Gastrocnemius medialis (tissue), 4 donors: ENCODE results near the gene S100A9. TPM values are rescaled to one million over a fixed set of nuclear protein-coding genes. Genes with fewer than 3 reads are reported as not detected.

Experiments used
- ATAC-seq, 2 donors: fragments of 150-250 bp; one replicate each; pipeline ENCODE4 v1.9.1; 2016
- DNase-seq, 2 donors: peaks; one replicate each; pipeline ENCODE4 v3.0.0-alpha.2; 2019
- H3K27ac ChIP-seq, 4 donors: fragments of 200-600 bp; sonication (generic); 1 replicate in 1 of 4; 2 replicates in 3 of 4; pipeline ENCODE4 v1.5.1; 2016 to 2018; ENCODE audit warnings: mild to moderate bottlenecking in 2 of 4, moderate library complexity in 1 of 4
- H3K27me3 ChIP-seq, 3 donors: fragments of 200-600 bp; sonication (generic) in 2 of 3; 1 replicate in 1 of 3; 2 replicates in 2 of 3; pipeline versions ENCODE4 v1.5.1 to v1.6.0; 2016 to 2019; ENCODE audit warnings: mild to moderate bottlenecking in 1 of 3, moderate library complexity in 1 of 3
- H3K36me3 ChIP-seq, 2 donors: fragments of 200-600 bp; sonication (generic) in 1 of 2; one replicate each; pipeline ENCODE4 v1.5.1; 2017 to 2018
- H3K4me1 ChIP-seq, 2 donors: fragments of 200-600 bp; sonication (generic) in 1 of 2; one replicate each; pipeline ENCODE4 v1.5.1; 2016 to 2017; ENCODE audit warnings: mild to moderate bottlenecking in 2 of 2
- H3K4me3 ChIP-seq, 4 donors: fragments of 200-600 bp; sonication (generic) in 3 of 4; 1 replicate in 1 of 4; 2 replicates in 3 of 4; pipeline ENCODE4 v1.5.1; 2016 to 2019; ENCODE audit warnings: mild to moderate bottlenecking in 2 of 4
- H3K9me3 ChIP-seq, 3 donors: fragments of 200-600 bp; sonication (generic) in 2 of 3; 1 replicate in 1 of 3; 2 replicates in 2 of 3; pipeline ENCODE4 v1.5.1; 2016 to 2019
- POLR2A ChIP-seq, 2 donors: fragments of 450-650 bp; IDR thresholded peaks; one replicate each; pipeline ENCODE4 v1.6.1; 2017; ENCODE audit warnings: antibody characterized with exemption in 2 of 2, mild to moderate bottlenecking in 2 of 2, moderate library complexity in 2 of 2
- in situ Hi-C, 4 donors: fragments of 200-750 bp; cut with MboI; loops; one replicate each; pipeline versions ENCODE4 v1.15.0 to v1.8.0; 2017; ENCODE audit warnings: low sequenced_read_pairs in 4 of 4
- intact Hi-C: fragments of 100-400 bp; cut with DNase I; formaldehyde crosslinking; loops from one replicate; pipeline ENCODE4 v1.15.1; 2023; ENCODE audit warnings: low total_unique reads
- total RNA-seq, 4 donors: library from RNA; depleted of rRNA; stranded (reverse); fragments of >200 nt; gene quantifications; one replicate each; pipeline versions ENCODE4 v1.1.0 to v1.2.3, GENCODE V29; 2016
- TF ChIP-seq, protein P1 (sequence below), 5 experiments: fragments of 450-650 bp in 3 of 5; fragments of 200-600 bp in 2 of 5; sonication (generic) in 2 of 5; IDR thresholded peaks in 4 of 5; conservative IDR thresholded peaks in 1 of 5; 1 replicate in 4 of 5; 2 replicates in 1 of 5; pipeline ENCODE4 v1.5.1; 2016 to 2019; ENCODE audit warnings: antibody characterized with exemption in 5 of 5, mild to moderate bottlenecking in 3 of 5, moderate library complexity in 3 of 5

S100A9 gene
- total RNA-seq, 4 donors from 2014 or later = 57.4 to 205 (median 87.1) TPM

DNA sequence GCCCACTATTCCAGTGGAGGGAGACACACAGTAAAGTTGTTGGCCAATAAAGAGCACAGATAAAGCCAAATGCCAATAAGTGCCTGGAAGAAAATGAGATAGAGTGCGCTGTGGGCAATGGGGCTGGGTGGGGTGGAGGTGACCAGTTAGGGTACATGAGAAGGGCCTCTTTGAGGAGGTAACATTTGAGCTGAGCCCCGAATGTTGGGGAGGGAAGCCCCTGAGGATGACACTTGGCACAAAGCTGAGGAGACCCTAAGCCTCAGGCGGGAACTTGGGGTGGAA lies 979 bp downstream of the S100A9 start:
- in situ Hi-C loops (loop anchor here in 2 of 4 donors (10.0 to 25.0 kb wide), 3 partner anchors 136 to 654 kb away; partner anchors contain the start of gene INTS3 (in 1 of the 2)), intact Hi-C loops (loop anchor here (5.0 to 10.0 kb wide), 3 partner anchors 34 to 386 kb away; partner anchors contain the start of genes S100A2 and S100A8)
- no peak for TF ChIP-seq POLR2A (IDR thresholded peaks at IDR 0.05)
- TF ChIP-seq, protein P1, sequence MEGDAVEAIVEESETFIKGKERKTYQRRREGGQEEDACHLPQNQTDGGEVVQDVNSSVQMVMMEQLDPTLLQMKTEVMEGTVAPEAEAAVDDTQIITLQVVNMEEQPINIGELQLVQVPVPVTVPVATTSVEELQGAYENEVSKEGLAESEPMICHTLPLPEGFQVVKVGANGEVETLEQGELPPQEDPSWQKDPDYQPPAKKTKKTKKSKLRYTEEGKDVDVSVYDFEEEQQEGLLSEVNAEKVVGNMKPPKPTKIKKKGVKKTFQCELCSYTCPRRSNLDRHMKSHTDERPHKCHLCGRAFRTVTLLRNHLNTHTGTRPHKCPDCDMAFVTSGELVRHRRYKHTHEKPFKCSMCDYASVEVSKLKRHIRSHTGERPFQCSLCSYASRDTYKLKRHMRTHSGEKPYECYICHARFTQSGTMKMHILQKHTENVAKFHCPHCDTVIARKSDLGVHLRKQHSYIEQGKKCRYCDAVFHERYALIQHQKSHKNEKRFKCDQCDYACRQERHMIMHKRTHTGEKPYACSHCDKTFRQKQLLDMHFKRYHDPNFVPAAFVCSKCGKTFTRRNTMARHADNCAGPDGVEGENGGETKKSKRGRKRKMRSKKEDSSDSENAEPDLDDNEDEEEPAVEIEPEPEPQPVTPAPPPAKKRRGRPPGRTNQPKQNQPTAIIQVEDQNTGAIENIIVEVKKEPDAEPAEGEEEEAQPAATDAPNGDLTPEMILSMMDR (IDR thresholded peaks at IDR 0.05 in 4 of 5, conservative IDR thresholded peaks at IDR 0.05 in 1 of 5) = no peak
- ATAC-seq (no peak), DNase-seq (no peak)
- Histone ChIP-seq H3K36me3 (no peaks in the 10 kb centered on the region), H3K4me1 (peaks cover 5 to 16% of the 10 kb centered on the region in 2 donors), H3K27ac (peak overlapping the region in 1 of 4 donors; percentile 25), H3K9me3 (no peaks in the 10 kb centered on the region), H3K4me3 (peak overlapping the region in 1 of 4 donors; percentile 14), H3K27me3 (no peaks in the 10 kb centered on the region)

GRCh38 chr1:153359241-153359640 lies 1.6 kb downstream of the S100A9 start:
- DNase-seq (no peak), ATAC-seq (no peak)
- H3K27me3 ChIP-seq = no peaks in the 10 kb centered on the region
- TF ChIP-seq POLR2A (IDR thresholded peaks at IDR 0.05) = no peak
- TF ChIP-seq, protein P1 (IDR thresholded peaks at IDR 0.05 in 4 of 5, conservative IDR thresholded peaks at IDR 0.05 in 1 of 5) = no peak
- intact Hi-C loops (loop anchor here (5.0 to 10.0 kb wide), 3 partner anchors 33 to 386 kb away; partner anchors contain the start of genes S100A2 and S100A8), in situ Hi-C loops (loop anchor here in 2 of 4 donors (10.0 to 25.0 kb wide), 3 partner anchors 136 to 653 kb away; partner anchors contain the start of gene INTS3 (in 1 of the 2))
- H3K36me3 ChIP-seq = no peaks in the 10 kb centered on the region
- H3K4me3 ChIP-seq = peak overlapping the region in 1 of 4 donors; percentile 14
- H3K27ac ChIP-seq = no peak overlapping the region
- H3K9me3 ChIP-seq = no peaks in the 10 kb centered on the region
- H3K4me1 ChIP-seq = peaks cover 5 to 17% of the 10 kb centered on the region in 2 donors

DNA sequence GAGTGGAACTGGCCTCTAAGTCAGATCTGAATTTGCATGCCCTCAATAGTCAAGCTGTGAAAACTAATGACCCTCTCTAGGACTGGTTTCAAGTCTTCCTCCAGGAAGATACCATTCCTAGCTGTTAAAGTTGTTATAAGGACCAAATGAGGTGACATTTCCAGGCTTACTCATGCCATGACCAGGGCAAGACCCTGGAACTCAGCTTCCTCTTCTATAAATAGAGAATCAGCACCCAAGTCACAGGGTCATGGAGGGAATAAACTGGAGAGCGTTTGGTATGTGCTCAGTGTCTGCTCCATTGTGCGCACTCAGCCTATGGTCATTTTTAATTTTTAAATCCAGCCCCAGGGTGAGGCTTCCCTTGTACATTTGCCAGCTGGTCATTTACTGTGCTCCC lies 2.5 kb downstream of the S100A9 start:
- Histone ChIP-seq H3K27ac (peak overlapping the region in 1 of 4 donors; percentile 37), H3K27me3 (no peaks in the 10 kb centered on the region), H3K4me3 (no peak overlapping the region), H3K36me3 (no peaks in the 10 kb centered on the region), H3K4me1 (peaks cover 5 to 26% of the 10 kb centered on the region in 2 donors), H3K9me3 (no peaks in the 10 kb centered on the region)
- ATAC-seq = peak in 1 of 2 donors; percentile 27
- DNase-seq = no peak
- TF ChIP-seq, protein P1 (IDR thresholded peaks at IDR 0.05 in 4 of 5, conservative IDR thresholded peaks at IDR 0.05 in 1 of 5) = no peak
- TF ChIP-seq POLR2A (IDR thresholded peaks at IDR 0.05) = no peak
- intact Hi-C loops (no loop called here), in situ Hi-C loops (loop anchor here in 2 of 4 donors (25.0 kb wide), 2 partner anchors 377 to 652 kb away; partner anchors contain the start of gene INTS3 (in 1 of the 2))

- no peak for DNase-seq
- in situ Hi-C loops = loop anchor here in 2 of 4 donors (25.0 kb wide), 2 partner anchors 376 to 651 kb away; partner anchors contain the start of gene INTS3 (in 1 of the 2)
- TF ChIP-seq, protein P1 (IDR thresholded peaks at IDR 0.05 in 4 of 5, conservative IDR thresholded peaks at IDR 0.05 in 1 of 5) = no peak
- no peak for TF ChIP-seq POLR2A (IDR thresholded peaks at IDR 0.05)
- Histone ChIP-seq H3K4me1 (peaks cover 5 to 26% of the 10 kb centered on the region in 2 donors), H3K4me3 (no peak overlapping the region), H3K27me3 (no peaks in the 10 kb centered on the region), H3K36me3 (no peaks in the 10 kb centered on the region), H3K27ac (peak overlapping the region in 1 of 4 donors; percentile 37), H3K9me3 (no peaks in the 10 kb centered on the region)
- no peak for ATAC-seq
- intact Hi-C loops = no loop called here
These were observed 3.2 kb downstream of the S100A9 start for GRCh38 chr1:153360592-153361479.
